ENCODE data around the gene E2F1. TPM values are rescaled to one million over a fixed set of nuclear protein-coding genes. Genes with fewer than 3 reads are reported as not detected.
A peak's percentile ranks its signal among the peaks of the same experiment; 100 is the strongest.

Gene E2F1
- total RNA-seq, 1 donor from 2014 or later: 2.3 TPM

DNA sequence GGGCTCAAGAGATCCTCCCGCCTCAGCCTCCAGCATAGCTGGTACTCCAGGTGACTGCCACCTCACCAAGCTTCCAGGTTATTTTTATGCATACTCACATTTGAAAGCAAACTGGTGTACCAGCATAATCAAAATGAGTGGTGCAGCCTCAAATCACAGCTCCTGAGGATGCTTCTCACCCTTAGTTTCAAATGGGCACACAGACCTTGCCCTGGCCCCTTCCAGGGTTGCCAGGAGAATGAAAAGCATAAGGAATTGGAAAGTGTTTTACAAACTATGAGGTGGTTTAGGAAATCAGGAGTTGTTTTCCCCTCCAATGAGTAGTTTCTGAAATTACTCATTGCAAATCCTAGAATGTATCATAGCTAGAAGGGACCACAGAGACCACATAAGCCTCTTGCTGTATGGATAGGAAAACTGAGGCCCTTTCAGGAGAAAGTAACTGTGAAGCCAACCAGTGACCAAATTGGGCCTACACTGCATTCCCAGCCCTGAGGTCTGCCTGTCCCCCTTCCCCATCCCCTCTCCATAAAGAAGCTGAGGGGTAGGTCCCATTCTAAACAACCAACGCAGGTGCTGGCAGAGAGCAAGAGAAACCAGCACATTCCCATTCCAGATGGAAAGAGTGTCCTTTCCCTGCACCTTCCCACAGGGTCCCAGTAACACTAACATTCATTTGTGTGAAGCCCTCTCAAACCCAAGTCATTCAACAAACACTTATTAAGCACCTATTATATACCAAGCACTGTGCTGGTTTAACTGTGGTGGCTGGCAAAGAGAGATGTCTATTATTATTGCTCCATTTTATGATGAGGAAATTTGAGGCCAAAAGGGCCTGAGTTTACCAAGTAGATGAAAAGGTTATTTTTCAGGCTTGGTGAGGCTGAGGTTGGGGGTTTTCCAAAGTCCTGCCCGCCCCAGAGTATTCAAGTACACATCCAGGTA lies 2.1 kb upstream of the E2F1 start:
- no peak for DNase-seq (ENCODE audit: low spot score)

DNA sequence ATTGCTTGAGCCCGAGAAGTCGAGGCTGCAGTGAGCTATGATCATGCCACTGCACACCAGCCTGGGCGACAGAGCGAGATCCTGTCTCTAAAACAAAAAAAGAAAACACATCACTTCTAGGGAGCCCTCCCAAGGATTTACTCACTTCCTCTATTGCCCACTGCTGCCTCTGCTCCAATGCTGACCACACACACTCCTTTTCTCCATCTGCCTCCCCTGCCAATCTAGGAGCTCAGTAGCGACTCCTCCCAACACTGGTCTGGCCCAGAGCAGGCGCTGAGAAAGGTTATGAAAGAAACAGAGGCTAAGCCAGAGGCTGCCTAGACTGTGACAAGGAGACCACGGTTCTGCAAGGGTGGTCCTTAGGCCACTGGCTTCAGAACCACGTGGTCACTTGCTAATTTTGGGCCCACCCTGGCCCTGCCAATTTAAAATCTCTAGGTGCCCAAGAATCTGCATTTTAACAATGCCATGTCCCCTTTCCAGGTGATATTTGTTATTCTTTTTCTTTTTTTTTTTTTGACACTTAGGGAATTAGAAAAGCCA lies 1.3 kb upstream of the E2F1 start:
- DNase-seq (ENCODE audit: low spot score): no peak

DNA sequence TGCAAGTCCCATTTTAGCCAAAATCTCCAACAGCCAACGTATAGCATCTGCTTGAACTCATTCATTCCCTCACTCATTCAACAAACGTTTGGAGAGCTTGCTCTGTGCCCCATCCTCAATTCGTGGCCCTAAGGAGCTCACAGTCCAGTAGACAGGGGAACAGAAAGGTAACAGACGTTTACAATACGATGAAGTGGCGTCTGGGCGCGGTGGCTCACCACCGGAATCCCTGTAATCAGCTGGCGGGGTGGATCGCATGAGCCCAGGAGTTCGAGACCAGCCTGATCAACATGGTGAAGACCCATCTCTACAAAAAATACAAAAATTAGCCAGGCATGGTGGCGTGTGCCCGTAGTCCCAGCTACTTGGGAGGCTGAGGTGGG lies 790 bp upstream of the E2F1 start:
- DNase-seq (ENCODE audit: low spot score): no peak

DNA sequence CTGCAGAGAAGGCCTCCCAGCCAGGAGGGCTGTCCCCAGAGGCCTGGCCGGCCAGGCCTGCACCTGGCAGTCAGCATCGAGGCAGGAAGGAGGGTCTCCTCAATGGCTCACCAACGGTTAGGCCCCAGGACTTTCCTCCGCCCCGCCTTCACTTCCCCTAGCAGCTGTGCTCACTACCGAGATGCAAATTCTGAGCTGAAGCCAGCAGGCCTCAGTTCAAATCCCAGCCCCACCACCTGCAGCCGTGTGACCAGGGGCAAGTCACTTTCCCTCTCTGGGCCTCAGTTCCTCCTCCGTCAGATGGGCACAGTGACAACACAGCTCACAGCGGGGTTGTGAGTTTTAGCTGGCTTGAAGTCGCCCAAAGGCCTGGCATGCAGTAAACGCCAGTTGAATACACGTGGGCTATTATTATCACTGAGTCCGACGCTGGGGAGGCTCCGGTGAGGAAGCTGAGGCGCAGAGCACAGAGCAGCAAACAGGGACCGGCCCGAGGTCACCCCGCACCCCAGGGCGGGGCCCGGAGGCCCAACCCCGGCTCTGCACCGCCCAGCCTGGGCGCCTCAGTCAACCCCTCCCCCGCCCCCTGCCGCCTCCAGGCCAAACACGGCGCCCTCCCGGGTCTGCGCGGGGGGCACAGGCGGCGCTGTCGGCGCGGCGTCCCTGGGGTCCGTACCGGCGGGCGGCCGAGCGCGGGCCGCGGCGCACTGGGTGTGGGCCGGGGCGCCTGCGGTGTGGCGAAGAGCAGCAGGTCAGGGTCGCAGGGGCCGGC lies 671 bp downstream of the E2F1 start:
- DNase-seq (ENCODE audit: low spot score): no peak

DNA sequence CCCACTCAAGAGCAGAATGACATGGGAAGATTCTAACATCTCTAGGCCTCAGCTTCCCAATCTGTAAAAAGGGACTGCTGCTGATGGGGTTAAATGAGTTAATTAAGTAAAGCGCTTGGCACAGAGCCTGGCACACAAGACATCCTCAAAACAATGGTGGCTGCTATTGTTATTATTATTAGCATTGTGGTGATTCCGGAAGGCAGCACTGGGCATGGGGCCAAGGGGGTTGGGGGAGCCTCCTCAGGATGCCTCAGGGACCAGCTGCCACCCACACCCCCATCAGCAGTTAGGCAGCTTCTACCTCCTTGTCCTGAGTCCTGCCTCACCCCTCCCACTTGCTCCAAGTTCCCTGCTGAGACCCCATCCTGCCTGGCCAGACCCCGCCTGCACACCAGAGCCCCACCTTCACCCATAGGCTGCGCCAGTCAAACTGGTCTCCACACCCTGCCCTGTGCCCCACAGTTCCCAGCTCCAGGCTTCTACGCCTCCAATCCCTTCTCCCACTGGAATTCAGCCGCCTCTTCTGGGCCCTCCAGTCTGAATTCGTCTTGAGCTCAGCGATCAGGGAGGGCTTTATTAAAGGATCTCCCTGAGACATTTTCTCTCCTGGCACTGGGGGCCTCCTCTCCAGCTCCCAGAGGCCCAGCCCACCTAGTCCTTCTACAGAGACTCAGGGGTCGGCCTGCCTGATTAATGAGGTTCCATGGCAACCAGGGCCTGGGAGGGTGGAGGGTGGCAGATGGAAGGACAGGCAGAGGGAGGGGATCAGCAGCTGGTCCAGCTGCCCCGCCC lies 1.5 kb downstream of the E2F1 start:
- DNase-seq (ENCODE audit: low spot score): no peak

DNA sequence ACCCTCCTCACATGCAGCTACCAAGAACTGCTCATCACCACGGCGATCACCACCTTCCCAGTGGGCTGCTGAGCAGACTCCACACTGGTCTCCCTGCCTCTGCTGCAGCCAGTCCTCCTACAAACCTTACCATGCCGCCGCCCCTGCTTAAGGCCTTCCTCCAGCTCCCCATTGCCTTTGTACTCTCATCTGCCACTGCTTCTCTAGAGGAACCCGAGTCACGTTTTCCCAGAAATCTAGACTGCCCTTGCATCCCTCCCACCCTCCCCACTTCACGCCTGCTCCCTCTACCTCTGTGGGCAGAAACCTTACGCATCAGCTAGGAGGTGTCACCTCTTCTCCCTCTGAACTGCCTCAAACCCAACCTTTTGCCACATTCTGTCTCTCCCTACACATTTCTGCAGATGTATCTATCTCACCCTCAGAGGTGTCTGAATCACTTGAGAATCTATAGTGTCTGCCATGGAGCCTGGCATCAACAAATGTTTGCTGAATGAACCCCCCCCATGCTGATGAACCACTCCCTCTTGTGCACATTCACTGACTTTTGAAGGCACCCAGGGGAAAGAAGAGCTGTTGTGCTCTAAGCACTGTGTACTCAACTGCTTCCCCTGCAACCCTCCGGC lies 4.3 kb downstream of the E2F1 start:
- DNase-seq (ENCODE audit: low spot score): no peak

DNA sequence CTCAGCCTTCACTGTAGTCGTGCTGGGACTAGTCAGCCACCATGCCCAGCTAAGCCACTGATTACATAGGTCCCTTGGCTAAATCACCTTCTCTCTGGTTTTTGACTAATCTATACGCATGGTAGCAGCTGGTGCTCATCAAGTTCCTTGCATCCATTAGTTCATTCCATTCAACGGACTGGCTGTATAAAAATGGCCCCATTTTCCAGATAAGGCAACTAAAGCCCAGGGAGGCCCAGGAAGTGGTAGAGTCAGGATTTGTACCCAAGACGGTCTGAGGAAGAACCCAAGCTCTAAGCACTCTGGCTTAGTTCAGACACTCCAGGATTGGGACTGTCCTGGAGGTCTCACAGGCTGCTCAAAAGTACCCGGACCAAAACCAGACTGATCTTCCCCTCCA lies 4.9 kb downstream of the E2F1 start:
- DNase-seq (ENCODE audit: low spot score): no peak

DNA sequence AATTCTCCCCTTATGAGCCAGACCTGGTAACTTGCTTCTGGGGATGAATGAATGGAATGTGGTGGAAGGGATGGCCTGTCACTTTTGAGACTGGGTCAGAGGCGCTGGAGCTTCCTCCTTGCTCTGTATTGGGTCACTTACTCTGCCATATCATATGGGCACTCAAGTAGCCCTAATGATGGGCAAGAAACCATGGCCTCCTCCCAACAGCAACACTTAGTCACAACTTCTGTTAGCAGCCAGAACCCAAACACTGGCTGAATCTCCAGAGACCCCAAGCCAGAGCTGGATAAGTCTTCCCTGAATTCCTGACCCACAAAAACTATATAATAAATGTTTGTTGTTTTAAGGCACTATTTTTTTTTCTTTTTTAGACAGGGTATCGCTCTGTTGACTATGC lies 5.5 kb downstream of the E2F1 start:
- no peak for DNase-seq (ENCODE audit: low spot score)

DNA sequence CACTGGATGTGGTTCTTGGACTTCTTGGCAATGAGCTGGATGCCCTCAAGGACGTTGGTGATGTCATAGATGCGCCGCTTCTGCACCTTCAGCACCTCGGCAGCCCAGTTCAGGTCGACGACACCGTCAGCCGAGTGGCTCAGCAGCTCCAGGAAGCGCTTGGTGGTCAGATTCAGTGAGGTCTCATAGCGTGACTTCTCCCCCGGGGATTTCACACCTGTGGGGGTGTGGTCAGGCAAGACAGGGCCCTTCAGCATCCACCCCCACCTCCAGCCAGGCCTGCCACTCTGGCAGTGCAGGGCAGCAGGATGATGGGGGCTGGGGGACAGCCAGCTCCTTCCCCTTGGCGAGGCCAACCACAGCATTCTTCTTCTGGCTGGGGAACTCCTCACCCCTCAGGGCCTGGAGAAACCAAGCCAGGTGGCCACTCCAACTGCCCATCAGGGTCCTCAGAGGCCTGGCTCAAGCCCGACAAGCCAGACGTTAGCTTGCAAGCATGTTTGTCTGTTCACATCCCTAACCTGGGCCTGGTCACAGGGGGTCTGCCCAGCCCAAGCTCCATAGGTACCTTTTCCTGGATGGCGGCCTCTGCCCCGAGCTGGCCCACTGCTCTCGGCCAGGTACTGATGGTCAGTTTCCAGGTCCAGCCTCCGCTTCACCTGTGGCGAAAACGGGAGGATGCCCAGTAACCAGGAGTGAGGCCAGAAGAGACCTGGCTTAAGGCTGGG lies 6.3 kb downstream of the E2F1 start:
- DNase-seq (ENCODE audit: low spot score): no peak

DNA sequence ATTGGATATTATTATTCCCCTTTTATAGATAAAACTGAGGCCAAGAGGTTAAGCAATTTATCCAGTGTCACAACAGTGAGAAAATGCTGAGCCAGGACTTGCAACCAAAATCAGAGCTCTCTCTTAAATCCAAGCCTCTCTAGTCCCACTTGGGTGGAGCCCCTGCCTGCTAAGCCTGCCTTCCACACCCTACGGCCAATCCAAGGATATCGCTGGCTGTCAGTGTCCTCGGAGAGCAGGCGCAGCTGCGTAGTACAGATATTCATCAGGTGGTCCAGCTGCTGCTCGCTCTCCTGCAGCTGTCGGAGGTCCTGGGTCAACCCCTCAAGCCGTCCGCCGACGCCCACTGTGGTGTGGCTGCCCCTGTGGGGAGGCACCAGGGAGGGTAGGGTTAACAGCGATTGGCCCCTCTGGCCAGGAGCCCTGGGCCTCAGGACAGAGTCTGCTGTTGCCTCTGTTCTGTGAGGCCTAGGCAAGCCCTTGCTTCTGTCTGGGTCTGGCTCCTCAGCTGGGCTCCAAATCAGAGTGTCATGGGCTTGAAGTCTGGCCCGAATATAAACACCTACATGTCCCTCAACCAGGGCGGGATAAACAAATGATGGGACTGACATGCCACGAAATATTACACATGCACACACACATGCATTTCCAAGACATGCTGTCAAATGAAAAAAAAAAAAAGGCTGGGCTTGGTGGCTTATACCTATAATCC lies 8.0 kb downstream of the E2F1 start:
- DNase-seq (ENCODE audit: low spot score): no peak

DNA sequence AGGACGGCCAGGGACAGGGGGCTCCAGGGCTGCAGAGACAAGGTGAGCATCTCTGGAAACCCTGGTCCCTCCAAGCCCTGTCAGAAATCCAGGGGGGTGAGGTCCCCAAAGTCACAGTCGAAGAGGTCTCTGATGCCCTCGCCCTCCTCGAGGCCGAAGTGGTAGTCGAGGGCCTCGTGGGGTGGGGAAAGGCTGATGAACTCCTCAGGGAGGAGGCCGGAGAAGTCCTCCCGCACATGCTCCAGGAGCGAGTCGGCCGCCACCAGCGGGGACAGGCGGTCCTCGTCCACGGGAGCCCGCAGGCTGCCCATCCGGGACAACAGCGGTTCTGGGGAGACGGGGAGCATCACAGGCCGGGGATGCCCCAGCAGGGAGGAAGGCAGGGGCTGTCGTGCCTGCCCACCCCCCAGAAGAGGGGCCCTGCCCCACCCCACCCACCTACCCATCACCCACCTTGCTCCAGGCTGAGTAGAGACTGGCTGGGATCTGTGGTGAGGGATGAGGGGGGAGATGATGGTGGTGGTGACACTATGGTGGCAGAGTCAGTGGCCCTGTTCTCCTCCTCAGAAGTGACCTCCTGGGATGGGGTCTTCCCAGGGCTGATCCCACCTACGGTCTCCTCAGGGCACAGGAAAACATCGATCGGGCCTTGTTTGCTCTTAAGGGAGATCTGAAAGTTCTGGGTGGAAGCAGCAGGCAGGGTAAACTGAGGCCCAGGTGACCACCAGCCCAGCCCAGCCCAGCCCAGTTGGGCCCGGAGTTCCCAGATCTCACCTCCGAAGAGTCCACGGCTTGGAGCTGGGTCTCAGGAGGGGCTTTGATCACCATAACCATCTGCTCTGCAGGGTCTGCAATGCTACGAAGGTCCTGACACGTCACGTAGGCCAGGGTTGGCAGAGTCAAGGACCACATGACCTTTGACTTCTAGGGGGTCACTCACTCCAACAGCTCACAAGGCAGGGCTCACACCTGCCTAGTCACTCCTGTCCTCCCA lies 9.2 kb downstream of the E2F1 start:
- no peak for DNase-seq (ENCODE audit: low spot score)

DNA sequence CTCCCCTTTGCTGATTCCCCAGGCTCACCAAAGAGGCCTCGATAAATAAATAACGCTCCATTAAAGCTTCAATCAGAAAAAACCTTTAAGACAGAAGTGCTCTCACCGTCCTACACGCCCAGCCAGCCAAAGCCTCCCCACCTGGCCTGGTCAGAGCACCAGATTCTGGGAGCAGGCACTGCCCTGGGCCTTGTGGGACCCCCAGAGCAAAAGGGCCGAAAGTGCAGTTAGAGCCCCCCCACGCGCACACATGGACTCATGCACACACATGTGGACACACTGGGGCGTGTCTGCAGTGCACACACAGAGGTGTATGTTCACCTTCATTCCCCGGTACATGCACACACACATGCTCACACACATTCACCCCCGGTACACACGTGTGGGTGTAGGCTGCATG lies 10.1 kb downstream of the E2F1 start:
- no peak for DNase-seq (ENCODE audit: low spot score)

DNA sequence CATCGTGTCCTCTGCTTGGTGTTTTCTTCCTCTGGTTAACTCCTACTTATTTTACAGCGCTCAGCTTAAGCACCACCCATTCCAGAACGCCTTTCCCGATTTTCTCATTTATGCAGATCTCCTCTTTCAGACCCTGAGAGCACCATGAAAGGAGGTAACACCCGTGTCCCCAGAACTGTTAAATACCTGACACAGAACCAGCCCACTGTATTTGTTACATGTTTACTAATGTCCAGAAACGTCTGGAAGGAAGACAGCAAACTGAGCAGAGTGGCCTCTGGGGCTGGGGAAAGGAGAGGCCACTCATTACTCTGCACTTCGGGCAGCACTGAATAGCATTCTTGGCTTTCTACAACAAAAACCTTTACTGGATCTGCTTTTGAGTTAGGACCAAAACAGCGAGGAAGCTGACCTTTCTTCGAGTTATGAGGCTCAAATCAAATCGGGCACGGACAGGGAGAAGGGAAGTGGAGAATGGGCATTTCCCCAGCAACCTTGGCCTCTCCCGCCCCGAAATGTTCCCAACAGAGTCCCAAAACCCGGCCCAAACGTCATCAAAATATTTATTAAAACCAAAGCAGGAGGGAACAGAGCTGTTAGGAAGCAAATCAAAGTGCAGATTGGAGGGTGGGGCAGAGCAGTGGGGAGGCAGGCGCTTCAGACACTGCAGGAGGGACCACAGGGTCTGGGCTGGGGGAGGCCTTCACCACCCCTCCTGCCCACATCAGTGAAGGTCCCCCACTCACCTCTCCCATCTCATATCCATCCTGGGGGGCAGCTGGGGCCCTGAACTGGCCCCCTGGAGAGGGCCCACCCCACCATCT lies 10.8 kb downstream of the E2F1 start:
- DNase-seq (ENCODE audit: low spot score): no peak

DNA sequence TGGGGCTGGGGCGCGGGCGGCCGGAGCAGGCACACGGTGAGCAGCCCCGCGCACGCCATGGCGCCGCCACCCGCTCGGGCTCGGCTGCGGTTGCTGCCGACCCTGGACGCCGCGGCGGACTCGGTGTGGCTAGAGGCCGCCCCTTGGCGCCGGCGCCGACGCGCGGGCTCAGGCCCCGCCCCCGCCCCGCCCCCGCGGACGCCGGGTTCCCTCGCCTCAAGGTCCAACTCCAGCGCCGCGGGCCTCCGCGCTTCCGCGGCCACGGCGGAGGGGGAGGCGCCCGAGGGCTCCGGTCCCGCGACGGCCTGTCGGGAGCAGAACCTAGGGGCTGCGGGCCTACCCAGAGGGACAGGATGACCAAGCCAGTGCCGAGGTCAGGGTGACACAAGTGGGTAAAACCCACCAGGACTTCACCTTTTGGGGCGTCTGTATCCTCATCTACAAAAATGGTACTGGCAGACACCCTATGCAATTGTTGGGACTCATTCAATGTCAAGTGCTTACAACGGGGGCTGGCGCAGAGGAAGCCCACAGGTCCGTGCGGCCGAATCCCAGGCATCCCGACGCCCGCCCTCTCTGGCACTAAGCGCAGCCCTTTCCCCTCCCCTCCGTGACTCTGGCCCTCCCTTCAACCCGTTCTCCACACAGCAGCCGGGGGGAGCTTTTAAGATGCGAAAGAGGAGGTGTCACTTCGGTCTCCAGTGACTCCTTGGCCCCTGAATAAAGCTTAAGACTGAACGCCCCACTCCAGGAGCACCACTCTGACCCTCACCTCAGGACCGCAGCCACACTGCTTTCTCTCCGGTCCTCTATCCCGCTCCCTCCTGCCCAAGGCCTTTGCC lies 11.7 kb downstream of the E2F1 start, which contains the start of gene NECAB3:
TSS of gene NECAB3 (minus strand) at position 135 of the 842 bp plus-strand sequence. CDS start at position 59, 76 bp downstream.
- DNase-seq (ENCODE audit: low spot score): peak; percentile 84

DNA sequence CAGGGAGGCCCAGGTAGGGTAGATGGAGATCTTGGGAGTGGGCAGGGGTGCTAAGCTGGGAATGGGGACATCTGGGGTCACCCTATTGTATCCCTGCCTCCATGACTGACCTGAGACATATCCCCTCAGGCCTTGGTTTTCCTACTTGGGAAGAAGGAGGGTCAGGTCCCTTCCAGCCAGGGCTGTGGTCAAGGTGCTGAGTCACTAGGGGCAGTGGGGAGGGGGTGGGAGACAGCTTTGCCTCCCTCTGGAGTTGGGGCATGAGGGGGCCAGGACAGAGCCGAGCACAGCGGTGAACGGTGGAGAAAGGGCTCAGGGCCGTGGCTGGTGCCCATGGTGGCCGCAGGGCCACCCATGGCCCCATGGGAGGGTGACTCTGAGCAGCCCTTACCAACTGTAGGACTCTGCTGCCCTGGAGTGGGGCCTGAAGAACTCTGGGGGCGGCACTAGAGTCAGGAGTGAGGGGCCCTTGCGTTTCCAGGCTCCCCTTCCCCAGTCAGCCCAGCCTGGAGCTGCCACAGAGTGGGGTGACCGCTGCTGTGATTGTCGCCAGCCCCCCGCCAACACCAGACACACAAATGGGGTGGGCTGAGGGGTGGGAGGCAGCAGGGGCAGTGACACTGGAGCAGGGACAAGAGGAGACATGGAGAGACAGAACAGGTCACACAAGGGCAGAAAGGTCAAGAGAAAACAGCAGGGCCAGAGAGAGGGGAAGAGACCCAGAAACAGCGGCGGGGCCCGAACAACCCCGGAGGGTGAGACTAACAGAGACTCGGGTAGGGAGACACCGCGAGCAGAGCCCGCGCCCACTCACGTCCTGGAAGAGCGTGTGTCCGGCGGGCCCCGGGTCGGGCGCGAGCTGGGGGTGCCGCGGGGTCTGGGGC lies 12.5 kb downstream of the E2F1 start:
- DNase-seq (ENCODE audit: low spot score): no peak

DNA sequence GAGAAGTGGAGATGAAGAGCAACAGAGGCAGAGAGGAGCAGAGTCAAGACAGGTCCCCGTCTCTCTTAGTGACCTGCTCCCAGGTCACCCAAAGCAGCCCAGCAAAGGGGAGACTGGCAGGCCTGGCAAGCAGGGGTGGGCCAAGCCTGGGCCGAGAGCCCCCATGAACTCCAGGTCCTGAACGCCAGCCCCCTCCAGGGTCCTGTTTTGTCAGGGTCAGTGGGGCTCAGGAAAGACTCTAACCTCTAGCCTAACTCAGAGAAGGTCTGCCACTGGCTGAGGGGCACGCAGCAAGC lies 13.1 kb downstream of the E2F1 start:
- DNase-seq (ENCODE audit: low spot score): no peak
